ENCODE data around the gene MPND.

DNA sequence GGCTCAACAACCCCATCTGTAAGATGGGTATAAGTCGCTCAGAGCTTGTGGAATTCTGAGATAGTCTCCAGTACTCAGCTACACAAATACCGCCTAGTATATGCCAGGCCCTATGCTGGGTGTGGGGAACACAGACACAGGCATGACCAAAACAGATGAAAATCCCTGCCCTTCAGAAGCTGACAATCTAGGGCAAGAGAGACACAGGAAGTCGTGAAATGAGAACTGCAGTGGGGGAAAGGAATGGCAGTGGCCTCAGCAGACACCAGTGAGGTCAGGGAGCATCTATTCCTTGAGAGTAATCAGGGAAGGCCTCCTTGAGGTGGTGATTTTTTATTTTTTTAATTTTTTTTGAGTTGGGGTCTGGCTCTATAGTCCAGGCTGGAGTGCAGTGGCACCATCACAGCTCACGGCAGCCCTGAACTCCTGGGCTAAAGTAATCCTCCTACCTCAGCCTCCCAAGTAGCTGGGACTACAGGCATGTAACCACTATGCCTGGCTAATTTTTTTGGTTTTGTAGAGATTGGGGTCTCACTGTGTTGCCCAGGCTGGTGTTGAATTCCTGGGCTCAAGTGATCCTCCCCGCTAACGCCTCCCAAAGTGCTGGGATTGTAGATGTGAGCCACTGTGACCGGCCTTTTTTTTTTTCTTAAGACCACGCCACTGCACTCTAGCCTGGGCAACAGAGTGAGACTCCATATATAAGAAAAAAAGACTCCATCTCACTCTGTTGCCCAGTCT, 44.4 kb upstream of the MPND start:
- TF ChIP-seq ZNF274 (IDR thresholded peaks at IDR 0.05; ENCODE audit: low read depth, low read length): no peak
- TF ChIP-seq YY1 (IDR thresholded peaks at IDR 0.05; ENCODE audit: insufficient read depth, insufficient read length): no peak

Measured in NT2/D1 (cell line).